Sigmoid colon (tissue), 7 donors: Measurements from ENCODE around the gene SENP3. TPM values are rescaled to one million over a fixed set of nuclear protein-coding genes. Genes with fewer than 3 reads are reported as not detected.

Experiments
- DNase-seq: peaks from one replicate; pipeline ENCODE4 v3.0.0-alpha.2; 2019
- H3K27ac ChIP-seq, 4 donors: fragments of 200-600 bp; sonication (generic); one replicate each; pipeline ENCODE4 v1.5.1; 2016 to 2019; ENCODE audit warnings: mild to moderate bottlenecking in 1 of 4
- H3K27me3 ChIP-seq, 3 donors: fragments of 200-600 bp; sonication (generic); one replicate each; pipeline ENCODE4 v1.5.1; 2019; ENCODE audit warnings: mild to moderate bottlenecking in 1 of 3
- H3K36me3 ChIP-seq, 4 donors: fragments of 200-600 bp; sonication (generic); one replicate each; pipeline ENCODE4 v1.5.1; 2016 to 2019
- H3K4me1 ChIP-seq, 4 donors: fragments of 200-600 bp; sonication (generic); one replicate each; pipeline ENCODE4 v1.5.1; 2017 to 2019
- H3K4me3 ChIP-seq, 4 donors: fragments of 200-600 bp; sonication (generic); one replicate each; pipeline ENCODE4 v1.5.1; 2017 to 2019; ENCODE audit warnings: mild to moderate bottlenecking in 2 of 4, moderate library complexity in 1 of 4
- H3K9me3 ChIP-seq, 4 donors: fragments of 200-600 bp in 3 of 4; sonication (generic) in 3 of 4; one replicate each; pipeline versions ENCODE4 v1.5.1 to v1.6.1; 2013 to 2019
- EP300 ChIP-seq, 4 donors: sonication (generic); formaldehyde crosslinking; IDR thresholded peaks; one replicate each; pipeline ENCODE4 v1.6.1; 2017; ENCODE audit warnings: antibody characterized with exemption in 4 of 4
- POLR2A ChIP-seq, 2 donors: fragments of 450-650 bp; IDR thresholded peaks; one replicate each; pipeline ENCODE4 v1.6.1; 2016; ENCODE audit warnings: antibody characterized with exemption in 2 of 2, mild to moderate bottlenecking in 2 of 2, moderate library complexity in 2 of 2
- POLR2AphosphoS5 ChIP-seq, 4 donors: sonication (generic); formaldehyde crosslinking; IDR thresholded peaks; one replicate each; pipeline ENCODE4 v1.6.1; 2017; ENCODE audit warnings: antibody characterized with exemption in 4 of 4
- WGBS, 2 donors: extraction: QIAGEN DNeasy Blood & Tissue Kit; methylation state at CpG; one replicate each; pipeline ENCODE4 v1.1.7; 2013; 5-methylcytosine and 5-hydroxymethylcytosine counted together
- intact Hi-C: fragments of 100-400 bp; cut with DNase I; formaldehyde crosslinking; loops from one replicate; pipeline ENCODE4 v1.15.1; 2023
- polyA plus RNA-seq, 3 donors: library from polyadenylated mRNA; stranded (reverse); fragments of 200-250 nt; gene quantifications; one replicate each; pipeline ENCODE4 v1.2.3, GENCODE V29; 2013
- total RNA-seq, 4 donors: library from RNA; depleted of rRNA; stranded (reverse); fragments of >200 nt; gene quantifications; one replicate each; pipeline ENCODE4 v1.1.0, GENCODE V29; 2016
- TF ChIP-seq, protein P1 (sequence below), 4 experiments: fragments of 450-650 bp in 3 of 4; fragments of 200-600 bp in 1 of 4; IDR thresholded peaks; one replicate each; pipeline ENCODE4 v1.5.1; 2016 to 2019; ENCODE audit warnings: antibody characterized with exemption in 4 of 4, mild to moderate bottlenecking in 3 of 4, moderate library complexity in 2 of 4
- donor health status: healthy with polysubstance abuse.
- donor health status: Bipolar disorder and iron deficiency.
- donor health status: healthy.

SENP3 gene
- total and polyA plus RNA-seq, 7 donors = 28.2 to 91.1 (median 73.5) TPM

DNA sequence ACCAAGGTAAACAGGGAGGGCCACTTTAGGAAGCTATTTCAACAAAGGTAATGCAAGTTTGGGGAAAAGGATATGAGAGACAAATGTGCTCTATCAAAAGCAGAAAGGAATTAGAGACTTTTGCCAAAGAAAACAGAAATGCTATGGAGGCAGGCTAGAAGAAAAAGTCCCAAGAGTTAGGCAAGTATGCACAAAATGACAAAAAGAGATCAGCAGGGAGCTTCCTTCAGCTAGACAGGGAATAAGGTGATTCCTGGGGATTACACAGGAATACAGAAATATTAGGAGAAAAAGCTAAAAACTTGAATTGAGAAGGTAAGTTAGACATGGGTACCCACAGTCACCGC, 50.5 kb downstream of the SENP3 start:
- 98 to 100% methylated on average over 1 of the region's 1 CpG for WGBS, 2 donors
- Histone ChIP-seq H3K27ac (no peak overlapping the region), H3K4me3 (no peak overlapping the region), H3K27me3 (no peaks in the 10 kb centered on the region), H3K9me3 (no peaks in the 10 kb centered on the region), H3K36me3 (no peaks in the 10 kb centered on the region), H3K4me1 (peaks cover 0 to 51% (median 44%) of the 10 kb centered on the region in 4 donors)
- TF ChIP-seq, protein P1, sequence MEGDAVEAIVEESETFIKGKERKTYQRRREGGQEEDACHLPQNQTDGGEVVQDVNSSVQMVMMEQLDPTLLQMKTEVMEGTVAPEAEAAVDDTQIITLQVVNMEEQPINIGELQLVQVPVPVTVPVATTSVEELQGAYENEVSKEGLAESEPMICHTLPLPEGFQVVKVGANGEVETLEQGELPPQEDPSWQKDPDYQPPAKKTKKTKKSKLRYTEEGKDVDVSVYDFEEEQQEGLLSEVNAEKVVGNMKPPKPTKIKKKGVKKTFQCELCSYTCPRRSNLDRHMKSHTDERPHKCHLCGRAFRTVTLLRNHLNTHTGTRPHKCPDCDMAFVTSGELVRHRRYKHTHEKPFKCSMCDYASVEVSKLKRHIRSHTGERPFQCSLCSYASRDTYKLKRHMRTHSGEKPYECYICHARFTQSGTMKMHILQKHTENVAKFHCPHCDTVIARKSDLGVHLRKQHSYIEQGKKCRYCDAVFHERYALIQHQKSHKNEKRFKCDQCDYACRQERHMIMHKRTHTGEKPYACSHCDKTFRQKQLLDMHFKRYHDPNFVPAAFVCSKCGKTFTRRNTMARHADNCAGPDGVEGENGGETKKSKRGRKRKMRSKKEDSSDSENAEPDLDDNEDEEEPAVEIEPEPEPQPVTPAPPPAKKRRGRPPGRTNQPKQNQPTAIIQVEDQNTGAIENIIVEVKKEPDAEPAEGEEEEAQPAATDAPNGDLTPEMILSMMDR (IDR thresholded peaks at IDR 0.05) = no peak
- no peak for DNase-seq
- intact Hi-C loops = loop anchor here (5.0 kb wide), 1 partner anchor 470 kb away; no protein-coding TSS in a partner anchor

GRCh38 chr17:7613769-7614424, 52.2 kb downstream of the SENP3 start:
- H3K27ac ChIP-seq = peak overlapping the region; percentile 91 to 100 (median 95)
- TF ChIP-seq POLR2A (IDR thresholded peaks at IDR 0.05) (no peak), EP300 (IDR thresholded peaks at IDR 0.05) (no peak)
- TF ChIP-seq, protein P1 (IDR thresholded peaks at IDR 0.05) = no peak
- DNase-seq = peak; percentile 83
- intact Hi-C loops = loop anchor here (1.0 to 5.0 kb wide), 3 partner anchors 53 to 468 kb away; partner anchors contain the start of genes SENP3 and TP53
- WGBS, 2 donors = 4 to 9% methylated on average over 20 of the region's 20 CpGs
- H3K36me3 ChIP-seq = no peaks in the 10 kb centered on the region
- peaks cover 0 to 51% (median 43%) of the 10 kb centered on the region in 4 donors for H3K4me1 ChIP-seq
- no peaks in the 10 kb centered on the region for H3K27me3 ChIP-seq
- H3K4me3 ChIP-seq = peak overlapping the region; percentile 57 to 95 (median 80)
- no peaks in the 10 kb centered on the region for H3K9me3 ChIP-seq

GRCh38 chr17:7614425-7615264, 52.9 kb downstream of the SENP3 start, which contains the start of gene FXR2:
Gene FXR2, minus strand, starts transcription at chr17:7614897. Its CDS starts 365 bp downstream, at chr17:7614532.
- Histone ChIP-seq H3K4me3 (peak within 1 kb of the TSS; percentile 57 to 95 (median 80)), H3K27ac (peak within 1 kb of the TSS; percentile 91 to 100 (median 95)), H3K9me3 (no peaks in the 10 kb centered on the region), H3K36me3 (no peaks in the 10 kb centered on the region), H3K27me3 (no peaks in the 10 kb centered on the region), H3K4me1 (peaks cover 0 to 47% (median 40%) of the 10 kb centered on the region in 4 donors)
- intact Hi-C loops = loop anchor here (1.0 to 5.0 kb wide), 3 partner anchors 54 to 468 kb away; partner anchors contain the start of genes SENP3 and TP53
- DNase-seq = peak; percentile 100
- WGBS, 2 donors = 1% methylated on average over 93 of the region's 93 CpGs
- TF ChIP-seq EP300 (IDR thresholded peaks at IDR 0.05) = no peak
- no peak for TF ChIP-seq POLR2A (IDR thresholded peaks at IDR 0.05)
- TF ChIP-seq, protein P1 (IDR thresholded peaks at IDR 0.05) = peak in 3 of 4 experiments; percentile 49 to 52 (median 51)
- peak; percentile 84 to 94 (median 88) for TF ChIP-seq POLR2AphosphoS5 (IDR thresholded peaks at IDR 0.05)

GRCh38 chr17:7615265-7615747, 53.6 kb downstream of the SENP3 start:
- TF ChIP-seq, protein P1 (IDR thresholded peaks at IDR 0.05) = no peak
- peak; percentile 5 to 78 (median 40) for TF ChIP-seq POLR2AphosphoS5 (IDR thresholded peaks at IDR 0.05)
- intact Hi-C loops = loop anchor here (2.0 kb wide), 1 partner anchor 55 kb away; the partner anchor contains the start of gene SENP3
- H3K27ac ChIP-seq = peak overlapping the region; percentile 85 to 98 (median 92)
- H3K4me1 ChIP-seq = peaks cover 0 to 43% (median 37%) of the 10 kb centered on the region in 4 donors
- H3K4me3 ChIP-seq = peak overlapping the region; percentile 28 to 81 (median 44)
- DNase-seq = no peak
- 3 to 6% methylated on average over 28 of the region's 28 CpGs for WGBS, 2 donors
- no peaks in the 10 kb centered on the region for H3K9me3 ChIP-seq
- no peaks in the 10 kb centered on the region for H3K36me3 ChIP-seq
- H3K27me3 ChIP-seq = no peaks in the 10 kb centered on the region
